Tibial artery (tissue), 4 donors: Measurements from ENCODE around the gene RMRP.

ENCODE experiments used
- DNase-seq, 2 donors: peaks; one replicate each; pipeline ENCODE4 v3.0.0-alpha.2; 2019
- H3K27ac ChIP-seq, 2 donors: fragments of 200-600 bp; sonication (generic) in 1 of 2; 1 replicate in 1 of 2; 2 replicates in 1 of 2; pipeline ENCODE4 v1.5.1; 2018 to 2019; ENCODE audit warnings: mild to moderate bottlenecking in 1 of 2
- H3K27me3 ChIP-seq, 2 donors: fragments of 200-600 bp; sonication (generic) in 1 of 2; one replicate each; pipeline versions ENCODE4 v1.5.1 to v1.6.0; 2016 to 2019
- H3K36me3 ChIP-seq, 3 donors: fragments of 200-600 bp; sonication (generic) in 2 of 3; one replicate each; pipeline ENCODE4 v1.5.1; 2016 to 2019; ENCODE audit warnings: mild to moderate bottlenecking in 2 of 3
- H3K4me1 ChIP-seq, 4 donors: fragments of 200-600 bp; sonication (generic) in 2 of 4; 1 replicate in 3 of 4; 2 replicates in 1 of 4; pipeline ENCODE4 v1.5.1; 2016 to 2019
- H3K4me3 ChIP-seq, 2 donors: fragments of 200-600 bp; sonication (generic) in 1 of 2; 1 replicate in 1 of 2; 2 replicates in 1 of 2; pipeline ENCODE4 v1.5.1; 2018 to 2019; ENCODE audit warnings: mild to moderate bottlenecking in 2 of 2
- H3K9me3 ChIP-seq, 3 donors: fragments of 200-600 bp; sonication (generic) in 1 of 3; one replicate each; pipeline ENCODE4 v1.5.1; 2016 to 2019
- CTCF ChIP-seq, 2 experiments: fragments of 200-600 bp in 1 of 2; fragments of 450-650 bp in 1 of 2; IDR thresholded peaks; one replicate each; pipeline ENCODE4 v1.5.1; 2017 to 2019; ENCODE audit warnings: antibody characterized with exemption in 2 of 2, mild to moderate bottlenecking in 1 of 2, moderate library complexity in 1 of 2
- intact Hi-C: fragments of 100-400 bp; cut with DNase I; formaldehyde crosslinking; loops from one replicate; pipeline ENCODE4 v1.15.0; 2023; ENCODE audit warnings: low total_unique reads

RMRP gene

DNA sequence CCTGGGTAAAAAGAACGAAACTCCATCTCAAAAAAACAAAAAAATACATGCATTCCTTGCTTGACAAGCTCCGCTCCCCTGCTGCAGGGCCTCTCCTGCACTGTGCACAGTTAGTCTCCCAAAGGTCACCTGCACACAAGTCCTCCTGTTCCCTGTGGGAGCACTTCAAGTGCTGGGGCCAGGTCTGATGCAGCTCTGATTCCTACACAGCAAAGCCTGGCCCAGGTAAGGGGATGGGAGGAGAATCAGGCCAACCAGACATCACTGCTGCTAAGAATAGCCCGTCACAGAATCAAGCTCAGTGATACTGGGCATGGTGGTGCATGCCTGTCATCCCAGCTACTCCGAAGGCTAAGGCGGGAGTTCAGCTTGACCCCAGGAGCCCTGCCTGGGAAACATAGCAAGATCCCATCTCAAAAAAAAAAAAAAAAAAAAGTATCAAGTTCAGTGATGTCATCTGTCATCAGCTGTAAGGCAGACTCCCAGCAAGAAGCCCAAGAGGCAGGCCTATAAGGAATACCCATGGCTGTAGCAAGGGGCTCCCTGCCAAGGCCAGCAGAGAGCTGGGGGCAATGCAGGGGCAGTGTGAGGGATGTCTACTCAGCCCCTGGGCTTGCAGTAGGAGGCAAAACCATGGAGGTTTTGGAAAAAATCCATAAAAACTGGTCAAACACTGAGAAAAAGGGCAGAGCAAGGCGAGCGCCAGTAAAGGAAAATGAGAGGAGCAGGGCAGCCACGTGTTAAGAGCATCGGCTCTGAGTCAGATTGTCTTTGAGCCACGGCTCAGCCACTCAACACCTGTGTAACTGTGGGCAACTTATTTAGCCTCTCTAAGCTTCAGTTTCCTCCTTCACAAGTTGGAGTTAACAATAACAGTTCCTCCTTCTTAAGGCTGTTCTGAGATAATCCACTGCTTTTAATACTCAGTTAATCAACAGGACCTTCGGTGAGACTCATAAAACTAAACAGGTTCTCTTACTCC, 28.7 kb upstream of the RMRP start:
- Histone ChIP-seq H3K36me3 (peaks cover 72 to 78% (median 78%) of the 10 kb centered on the region in 3 donors), H3K4me3 (peak overlapping the region; percentile 93 to 94), H3K9me3 (no peaks in the 10 kb centered on the region), H3K27ac (peak overlapping the region; percentile 96 to 97), H3K27me3 (no peaks in the 10 kb centered on the region), H3K4me1 (peaks cover 0 to 52% (median 27%) of the 10 kb centered on the region in 4 donors)
- no peak for TF ChIP-seq CTCF (IDR thresholded peaks at IDR 0.05)
- intact Hi-C loops = no loop called here
- no peak for DNase-seq

- Histone ChIP-seq H3K4me3 (peak overlapping the region; percentile 93 to 94), H3K27me3 (no peaks in the 10 kb centered on the region), H3K4me1 (peaks cover 0 to 48% (median 28%) of the 10 kb centered on the region in 4 donors), H3K27ac (peak overlapping the region; percentile 96 to 97), H3K9me3 (no peaks in the 10 kb centered on the region), H3K36me3 (peaks cover 72 to 80% (median 78%) of the 10 kb centered on the region in 3 donors)
- no peak for DNase-seq
- intact Hi-C loops = no loop called here
- TF ChIP-seq CTCF (IDR thresholded peaks at IDR 0.05) = no peak
These were observed 27.7 kb upstream of the RMRP start for GRCh38 chr9:35685506-35685905.

DNA sequence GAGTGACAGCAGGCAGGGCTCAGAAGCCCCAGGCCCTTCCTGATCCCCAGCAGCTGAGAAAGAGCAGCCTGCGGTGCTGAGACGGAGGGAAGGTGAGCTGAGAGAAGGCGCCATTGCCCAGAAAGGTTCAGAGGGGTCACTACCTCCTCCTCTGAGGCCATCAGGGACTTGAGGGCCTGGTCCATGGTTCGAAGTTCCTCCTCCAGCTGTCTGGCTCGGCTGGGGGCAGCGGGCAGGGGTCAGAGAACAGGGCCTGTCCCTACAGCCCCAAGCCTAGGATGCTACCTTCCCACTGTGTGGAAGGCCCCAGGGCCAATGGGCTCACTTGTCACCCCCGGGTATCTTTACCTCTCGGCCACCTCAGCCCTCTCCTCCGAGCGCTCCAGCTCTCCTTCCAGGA, 27.1 kb upstream of the RMRP start:
- Histone ChIP-seq H3K27ac (peak overlapping the region; percentile 96 to 97), H3K36me3 (peaks cover 72 to 80% (median 78%) of the 10 kb centered on the region in 3 donors), H3K27me3 (no peaks in the 10 kb centered on the region), H3K4me1 (peaks cover 0 to 48% (median 28%) of the 10 kb centered on the region in 4 donors), H3K9me3 (no peaks in the 10 kb centered on the region), H3K4me3 (peak overlapping the region; percentile 93 to 94)
- intact Hi-C loops = no loop called here
- no peak for TF ChIP-seq CTCF (IDR thresholded peaks at IDR 0.05)
- no peak for DNase-seq

DNA sequence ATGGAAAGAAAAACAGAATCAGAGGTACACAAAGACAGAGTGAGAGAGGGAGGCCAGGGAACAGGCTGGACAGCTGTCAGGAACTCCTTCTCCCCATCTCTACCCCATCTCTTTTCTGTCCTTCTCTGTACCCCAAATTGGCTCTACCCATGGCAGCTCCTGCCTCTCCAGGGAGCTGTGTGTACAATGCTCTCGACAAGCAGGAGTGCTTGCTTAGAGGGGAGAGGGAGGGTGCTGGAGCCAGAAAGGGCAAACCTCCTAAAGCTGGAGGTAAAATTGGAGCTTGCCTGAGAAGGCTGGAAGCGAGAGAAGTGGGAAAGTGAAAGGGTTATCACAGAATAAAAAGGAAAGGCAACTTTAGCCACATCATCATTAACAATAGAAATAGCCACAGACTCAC, 25.5 kb upstream of the RMRP start:
- H3K9me3 ChIP-seq = no peaks in the 10 kb centered on the region
- H3K4me3 ChIP-seq = peak overlapping the region; percentile 93 to 94
- H3K36me3 ChIP-seq = peaks cover 67 to 70% (median 67%) of the 10 kb centered on the region in 3 donors
- TF ChIP-seq CTCF (IDR thresholded peaks at IDR 0.05) = no peak
- peak in 1 of 2 donors; percentile 14 for DNase-seq
- peaks cover 0 to 58% (median 28%) of the 10 kb centered on the region in 4 donors for H3K4me1 ChIP-seq
- H3K27me3 ChIP-seq = no peaks in the 10 kb centered on the region
- H3K27ac ChIP-seq = peak overlapping the region; percentile 96 to 97
- intact Hi-C loops = no loop called here

DNA sequence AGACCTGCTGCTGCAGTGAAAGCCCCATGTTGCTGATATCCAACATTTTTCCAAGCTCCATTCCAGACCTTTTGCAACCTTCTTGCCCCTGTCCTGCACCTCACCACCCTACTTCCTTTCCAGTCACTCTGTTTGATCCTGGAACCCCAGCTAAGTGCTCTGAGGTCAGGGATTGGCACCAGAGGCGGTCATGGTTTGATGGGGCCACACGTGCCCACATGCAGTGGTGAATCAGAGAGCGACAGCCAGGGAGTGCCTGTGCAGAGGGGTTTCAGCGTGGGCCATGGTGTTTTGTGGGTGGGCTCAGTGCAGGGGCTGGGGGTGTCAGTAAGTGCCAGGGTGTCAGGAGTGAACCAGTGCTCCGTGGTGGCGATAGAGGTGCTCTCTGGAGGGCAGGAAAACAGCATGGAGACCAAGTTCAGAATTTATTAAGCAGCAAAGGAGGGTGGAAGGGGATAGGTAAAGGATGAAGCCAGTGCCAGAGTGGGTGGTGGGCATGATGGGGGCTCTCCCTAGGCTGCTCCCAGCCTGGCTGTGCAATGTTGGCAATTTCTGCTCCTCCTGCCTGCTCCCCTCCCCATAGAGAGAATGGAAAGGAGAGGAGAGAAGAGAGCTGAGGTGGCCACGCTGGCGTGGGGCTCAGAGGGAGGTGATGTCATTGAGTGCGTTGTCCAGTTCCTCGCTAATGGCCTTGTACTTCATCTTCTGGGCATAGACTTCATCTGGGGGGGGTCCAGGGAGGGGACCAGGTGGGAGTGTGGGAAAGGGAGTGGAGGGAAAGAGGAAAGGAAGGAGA, 24.9 kb upstream of the RMRP start:
- Histone ChIP-seq H3K27me3 (no peaks in the 10 kb centered on the region), H3K36me3 (peaks cover 61 to 64% (median 61%) of the 10 kb centered on the region in 3 donors), H3K27ac (peak overlapping the region; percentile 96 to 97), H3K9me3 (no peaks in the 10 kb centered on the region), H3K4me1 (peaks cover 0 to 61% (median 28%) of the 10 kb centered on the region in 4 donors), H3K4me3 (peak overlapping the region; percentile 93 to 94)
- intact Hi-C loops = no loop called here
- DNase-seq = no peak
- no peak for TF ChIP-seq CTCF (IDR thresholded peaks at IDR 0.05)
